Neural progenitor cell (in vitro differentiated cells): ENCODE data around the gene SLC1A4. TPM values are rescaled to one million over a fixed set of nuclear protein-coding genes. Genes with fewer than 3 reads are reported as not detected.

Source experiments
- DNase-seq: peaks from one replicate; pipeline ENCODE4 v3.0.0-alpha.2; 2016; ENCODE audit warnings: low spot score
- H2AFZ ChIP-seq: fragments of 200-600 bp; sonication (generic); replicated peaks from 2 replicates; pipeline ENCODE4 v1.6.1; 2016; ENCODE audit warnings: antibody characterized with exemption
- H3F3A ChIP-seq: fragments of 200-600 bp; sonication (generic); 2 replicates; pipeline ENCODE4 v1.6.1; 2016; ENCODE audit warnings: antibody characterized with exemption, low read depth
- H3K27ac ChIP-seq: fragments of 200-600 bp; sonication (generic); 2 replicates; pipeline ENCODE4 v1.5.1; 2016; ENCODE audit warnings: mild to moderate bottlenecking
- H3K27me3 ChIP-seq: fragments of 200-600 bp; sonication (generic); 2 replicates; pipeline ENCODE4 v1.6.1; 2016; ENCODE audit warnings: mild to moderate bottlenecking, moderate library complexity
- H3K36me3 ChIP-seq: fragments of 200-600 bp; sonication (generic); 2 replicates; pipeline ENCODE4 v1.5.1; 2016
- H3K4me1 ChIP-seq: fragments of 200-600 bp; sonication (generic); 2 replicates; pipeline ENCODE4 v1.6.1; 2016; ENCODE audit warnings: mixed run types
- H3K4me2 ChIP-seq: fragments of 200-600 bp; sonication (generic); 2 replicates; pipeline ENCODE4 v1.6.1; 2016
- H3K4me3 ChIP-seq: fragments of 200-600 bp; sonication (generic); 2 replicates; pipeline ENCODE4 v1.5.1; 2016
- H3K79me2 ChIP-seq: fragments of 200-600 bp; sonication (generic); 2 replicates; pipeline ENCODE4 v1.6.1; 2016; ENCODE audit warnings: low read depth
- H3K9ac ChIP-seq: fragments of 200-600 bp; sonication (generic); 2 replicates; pipeline ENCODE4 v1.6.1; 2016
- H3K9me3 ChIP-seq: fragments of 200-600 bp; sonication (generic); 2 replicates; pipeline ENCODE4 v1.5.1; 2016; ENCODE audit warnings: low read depth
- H4K20me1 ChIP-seq: fragments of 200-600 bp; sonication (generic); 2 replicates; pipeline ENCODE4 v1.6.1; 2016; ENCODE audit warnings: low read depth
- H3K27ac Mint-ChIP-seq: 3 replicates; pipeline ENCODE4 v1.8.0; 2021; ENCODE audit warnings: mixed read lengths
- H3K27me3 Mint-ChIP-seq: 2 replicates; pipeline ENCODE4 v1.8.0; 2022; ENCODE audit warnings: low read depth, mild to moderate bottlenecking, inconsistent platforms, moderate library complexity, mixed read lengths; ENCODE audit not compliant: insufficient read depth
- H3K36me3 Mint-ChIP-seq: 3 replicates; pipeline ENCODE4 v1.8.0; 2021; ENCODE audit warnings: mixed read lengths
- H3K4me1 Mint-ChIP-seq: 3 replicates; pipeline ENCODE4 v1.8.0; 2021; ENCODE audit warnings: mixed read lengths
- H3K4me3 Mint-ChIP-seq: 3 replicates; pipeline ENCODE4 v1.8.0; 2021; ENCODE audit warnings: mild to moderate bottlenecking, moderate library complexity, mixed read lengths
- H3K9me3 Mint-ChIP-seq: 3 replicates; pipeline ENCODE4 v1.8.0; 2020; ENCODE audit warnings: mixed read lengths
- EZH2 ChIP-seq: fragments of 200-600 bp; sonication (generic); IDR thresholded peaks from 2 replicates; pipeline ENCODE4 v1.6.1; 2017; ENCODE audit warnings: antibody characterized with exemption, mild to moderate bottlenecking, moderate library complexity
- EZH2phosphoT487 ChIP-seq: fragments of 200-600 bp; sonication (generic); IDR thresholded peaks from 2 replicates; pipeline ENCODE4 v1.6.1; 2017; ENCODE audit warnings: antibody characterized with exemption
- total RNA-seq: library from RNA; depleted of rRNA; stranded (reverse); fragments of >200 nt; gene quantifications from 2 replicates; pipeline ENCODE4 v1.2.3, GENCODE V29; 2015; ENCODE audit warnings: low replicate concordance
- TF ChIP-seq, protein P1 (sequence below): fragments of 200-600 bp; sonication (generic); IDR thresholded peaks from 2 replicates; pipeline ENCODE4 v1.5.1; 2017; ENCODE audit warnings: antibody characterized with exemption, mild to moderate bottlenecking

SLC1A4 gene
- total RNA-seq, 1 donor from 2014 or later = 1.3 TPM

DNA sequence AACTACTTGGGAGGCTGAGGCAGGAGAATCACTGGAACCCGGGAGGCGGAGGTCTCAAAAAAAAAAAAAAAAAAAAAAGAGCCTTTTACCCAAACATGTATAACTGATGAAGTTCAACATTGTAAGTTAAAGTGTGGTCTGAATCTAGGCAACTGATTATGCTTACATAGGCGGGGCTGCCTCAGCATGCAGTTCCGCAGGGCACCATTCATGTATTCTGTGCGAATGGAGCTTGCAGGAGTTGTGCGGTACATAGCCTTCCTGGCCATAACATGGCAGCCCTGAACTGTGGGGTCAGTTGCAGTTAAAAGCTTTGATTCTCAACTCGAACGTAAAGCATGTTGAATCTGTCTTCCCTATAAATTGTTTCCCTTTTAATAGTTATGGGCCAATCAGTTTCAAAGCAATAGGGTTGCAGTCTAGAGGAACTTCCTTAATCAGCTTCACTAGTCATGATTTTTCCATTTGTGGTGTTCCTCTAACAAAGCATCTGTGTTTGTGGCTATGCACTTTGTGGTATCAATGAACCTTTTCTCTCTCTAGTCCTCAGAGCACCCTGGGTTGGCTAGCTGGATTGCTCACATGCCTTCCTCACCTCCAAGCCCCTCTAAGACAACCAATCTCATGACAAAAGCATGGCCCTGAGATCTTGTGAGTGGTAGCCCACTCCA lies 36.4 kb downstream of the SLC1A4 start:
- no peak overlapping the region for H3K27ac ChIP-seq
- no peaks in the 10 kb centered on the region for H4K20me1 ChIP-seq
- Mint-ChIP-seq H3K9me3 (no peaks in the 10 kb centered on the region), H3K27ac (peak overlapping the region; percentile 13), H3K36me3 (peaks cover 4% of the 10 kb centered on the region), H3K4me3 (no peak overlapping the region), H3K27me3 (peaks cover 2% of the 10 kb centered on the region), H3K4me1 (peaks cover 4% of the 10 kb centered on the region)
- H3K79me2 ChIP-seq = no peaks in the 10 kb centered on the region
- H3K4me3 ChIP-seq = no peak overlapping the region
- H3K9me3 ChIP-seq = no peaks in the 10 kb centered on the region
- no peak overlapping the region for H3K9ac ChIP-seq
- TF ChIP-seq EZH2 = no peak
- TF ChIP-seq, protein P1, sequence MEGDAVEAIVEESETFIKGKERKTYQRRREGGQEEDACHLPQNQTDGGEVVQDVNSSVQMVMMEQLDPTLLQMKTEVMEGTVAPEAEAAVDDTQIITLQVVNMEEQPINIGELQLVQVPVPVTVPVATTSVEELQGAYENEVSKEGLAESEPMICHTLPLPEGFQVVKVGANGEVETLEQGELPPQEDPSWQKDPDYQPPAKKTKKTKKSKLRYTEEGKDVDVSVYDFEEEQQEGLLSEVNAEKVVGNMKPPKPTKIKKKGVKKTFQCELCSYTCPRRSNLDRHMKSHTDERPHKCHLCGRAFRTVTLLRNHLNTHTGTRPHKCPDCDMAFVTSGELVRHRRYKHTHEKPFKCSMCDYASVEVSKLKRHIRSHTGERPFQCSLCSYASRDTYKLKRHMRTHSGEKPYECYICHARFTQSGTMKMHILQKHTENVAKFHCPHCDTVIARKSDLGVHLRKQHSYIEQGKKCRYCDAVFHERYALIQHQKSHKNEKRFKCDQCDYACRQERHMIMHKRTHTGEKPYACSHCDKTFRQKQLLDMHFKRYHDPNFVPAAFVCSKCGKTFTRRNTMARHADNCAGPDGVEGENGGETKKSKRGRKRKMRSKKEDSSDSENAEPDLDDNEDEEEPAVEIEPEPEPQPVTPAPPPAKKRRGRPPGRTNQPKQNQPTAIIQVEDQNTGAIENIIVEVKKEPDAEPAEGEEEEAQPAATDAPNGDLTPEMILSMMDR = no peak
- TF ChIP-seq EZH2phosphoT487 = no peak
- no peaks in the 10 kb centered on the region for H3K4me1 ChIP-seq
- no peak overlapping the region for H2AFZ ChIP-seq
- no peak overlapping the region for H3K4me2 ChIP-seq
- no peaks in the 10 kb centered on the region for H3K36me3 ChIP-seq
- H3K27me3 ChIP-seq = no peaks in the 10 kb centered on the region
- no peak for DNase-seq
- H3F3A ChIP-seq = no peaks in the 10 kb centered on the region

DNA sequence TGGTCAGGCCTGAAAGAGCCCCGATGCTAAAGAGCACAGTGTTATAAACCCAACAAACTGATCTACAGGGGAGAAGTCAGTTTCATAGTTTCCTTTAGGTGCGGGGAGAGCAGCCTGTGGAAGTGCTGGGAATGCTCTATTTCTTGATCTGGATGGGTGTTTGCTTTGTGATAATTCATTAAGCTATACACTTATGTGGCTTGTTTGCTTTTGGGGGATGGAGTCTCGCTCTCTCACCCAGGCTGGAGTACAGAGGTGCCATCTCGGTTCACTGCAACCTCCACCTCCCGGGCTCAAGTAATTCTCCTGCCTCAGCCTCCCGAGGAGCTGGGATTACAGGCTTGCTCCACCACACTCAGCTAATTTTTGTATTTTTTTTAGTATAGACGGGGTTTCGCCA lies 37.0 kb downstream of the SLC1A4 start:
- Histone ChIP-seq H3K4me2 (no peak overlapping the region), H3K4me1 (peaks cover under 1% of the 10 kb centered on the region), H4K20me1 (no peaks in the 10 kb centered on the region), H3F3A (no peaks in the 10 kb centered on the region), H2AFZ (no peak overlapping the region), H3K4me3 (no peak overlapping the region), H3K9ac (no peak overlapping the region), H3K9me3 (no peaks in the 10 kb centered on the region), H3K79me2 (no peaks in the 10 kb centered on the region), H3K27ac (no peak overlapping the region), H3K36me3 (no peaks in the 10 kb centered on the region), H3K27me3 (no peaks in the 10 kb centered on the region)
- Mint-ChIP-seq H3K9me3 (no peaks in the 10 kb centered on the region), H3K36me3 (peaks cover 4% of the 10 kb centered on the region), H3K4me1 (peaks cover 4% of the 10 kb centered on the region), H3K27me3 (no peaks in the 10 kb centered on the region), H3K4me3 (no peak overlapping the region), H3K27ac (peak overlapping the region; percentile 13)
- DNase-seq = no peak
- TF ChIP-seq, protein P1 = no peak
- TF ChIP-seq EZH2 (no peak), EZH2phosphoT487 (no peak)

DNA sequence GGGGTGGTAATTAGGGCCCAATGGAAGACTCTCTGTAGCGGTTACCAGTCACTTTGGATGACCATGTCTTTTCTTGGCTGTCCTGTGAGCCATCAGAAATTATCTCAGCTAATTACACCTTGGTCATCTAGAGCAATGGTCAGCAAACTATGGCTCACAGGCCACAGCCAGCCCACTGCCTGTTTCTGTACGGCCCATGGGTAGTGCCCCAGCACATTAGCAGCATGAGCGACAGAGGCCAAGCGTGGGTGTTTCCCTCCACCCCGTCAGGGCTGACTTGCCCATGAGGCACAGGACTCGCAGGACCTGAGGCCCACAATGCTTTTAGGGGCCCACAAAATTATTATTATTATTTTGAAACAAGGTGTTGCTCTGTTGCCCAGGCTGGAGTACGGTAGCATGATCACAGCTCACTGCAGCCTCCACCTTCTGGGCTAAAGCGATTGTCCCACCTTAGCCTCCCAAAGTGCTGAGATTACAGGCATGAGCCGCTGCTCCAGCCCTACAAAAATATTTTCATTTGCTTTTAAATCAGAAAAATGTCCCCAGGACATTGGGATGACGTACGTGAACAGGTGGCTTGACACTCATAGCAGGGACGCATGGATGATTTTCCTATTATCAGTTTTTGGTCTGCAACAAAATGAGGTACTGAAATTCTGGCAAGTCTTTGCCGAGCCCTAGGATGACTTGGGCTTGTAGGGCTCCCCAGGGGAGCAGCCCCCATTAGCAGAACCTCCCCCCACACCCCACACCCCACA lies 37.7 kb downstream of the SLC1A4 start:
- H3K4me3 ChIP-seq = no peak overlapping the region
- no peak overlapping the region for H3K4me3 Mint-ChIP-seq
- no peaks in the 10 kb centered on the region for H3K27me3 Mint-ChIP-seq
- H3K36me3 ChIP-seq = no peaks in the 10 kb centered on the region
- TF ChIP-seq EZH2phosphoT487 (no peak), EZH2 (no peak)
- TF ChIP-seq, protein P1 = no peak
- H3K4me1 Mint-ChIP-seq = peaks cover 7% of the 10 kb centered on the region
- H3K27me3 ChIP-seq = no peaks in the 10 kb centered on the region
- DNase-seq = no peak
- H3K27ac Mint-ChIP-seq = no peak overlapping the region
- no peaks in the 10 kb centered on the region for H3K9me3 Mint-ChIP-seq
- H3K27ac ChIP-seq = no peak overlapping the region
- H2AFZ ChIP-seq = no peak overlapping the region
- H3K4me2 ChIP-seq = no peak overlapping the region
- H3K36me3 Mint-ChIP-seq = peaks cover 4% of the 10 kb centered on the region
- no peaks in the 10 kb centered on the region for H3K9me3 ChIP-seq
- no peaks in the 10 kb centered on the region for H3K79me2 ChIP-seq
- no peaks in the 10 kb centered on the region for H3F3A ChIP-seq
- H4K20me1 ChIP-seq = no peaks in the 10 kb centered on the region
- H3K4me1 ChIP-seq = peaks cover 8% of the 10 kb centered on the region
- H3K9ac ChIP-seq = no peak overlapping the region
